HG02973 (cell line): Measurements from ENCODE around the gene SECISBP2.

ENCODE experiments used
- ATAC-seq: cut with Tn5 transposase; IDR thresholded peaks from one replicate; pipeline ENCODE4 v1.9.1; 2021; ENCODE audit warnings: moderate library complexity; ENCODE audit not compliant: unreplicated experiment

Gene SECISBP2

DNA sequence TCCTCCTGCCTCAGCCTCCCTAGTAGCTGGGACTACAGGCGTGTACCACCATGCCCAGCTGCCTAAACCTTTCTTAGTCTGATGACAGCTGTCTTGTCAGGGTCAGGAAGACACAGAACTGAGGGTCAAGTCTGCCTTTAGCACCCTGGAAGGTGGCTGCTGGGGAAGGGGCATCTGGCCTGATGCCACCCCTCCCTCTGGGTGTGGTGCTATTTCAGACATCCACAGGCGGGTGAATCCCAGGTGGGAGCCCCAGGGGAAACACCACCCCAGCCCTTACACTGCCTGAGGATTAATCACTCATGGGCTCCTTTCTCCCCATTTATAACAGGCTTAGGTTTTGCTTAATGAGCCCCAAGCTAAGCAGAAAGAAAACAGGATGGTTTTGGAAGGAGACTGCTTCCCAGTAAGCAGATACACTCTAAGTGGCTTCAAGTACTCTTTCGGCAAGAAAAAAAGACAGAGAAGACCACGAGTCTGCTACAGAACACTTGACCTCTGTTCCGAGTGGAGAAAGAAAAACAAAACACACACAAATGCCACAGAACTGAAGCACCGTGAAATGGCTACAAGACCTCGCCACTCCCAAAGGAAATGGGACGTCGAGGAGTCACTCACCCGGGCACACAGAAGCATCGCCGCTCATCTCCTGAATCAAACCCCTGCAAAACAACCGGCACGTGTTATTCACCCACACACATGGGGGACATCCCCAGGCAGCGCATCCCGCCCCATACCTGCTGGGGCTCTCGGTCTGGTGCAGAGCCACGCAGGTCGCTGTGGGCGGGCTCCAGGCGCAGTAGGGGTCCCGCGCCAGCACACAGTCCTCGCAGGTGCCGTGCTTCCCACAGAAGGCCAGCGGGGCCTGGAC lies 62.4 kb downstream of the SECISBP2 start:
- ATAC-seq: no peak

DNA sequence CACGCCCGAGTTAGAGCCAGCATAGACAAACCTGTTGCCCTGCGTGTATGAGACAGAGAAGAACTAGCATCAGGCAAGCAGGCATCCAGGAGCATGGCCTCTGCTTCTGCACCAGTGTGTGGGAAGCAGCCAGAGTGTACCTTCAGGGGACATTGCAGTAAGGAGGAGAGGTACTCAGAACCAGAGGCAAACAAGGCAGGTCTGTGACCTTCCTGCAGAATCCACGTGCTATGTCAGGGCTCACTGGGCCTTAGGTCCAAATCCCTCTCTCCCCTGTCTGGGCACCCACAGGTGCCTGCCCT lies 63.0 kb downstream of the SECISBP2 start:
- no peak for ATAC-seq

DNA sequence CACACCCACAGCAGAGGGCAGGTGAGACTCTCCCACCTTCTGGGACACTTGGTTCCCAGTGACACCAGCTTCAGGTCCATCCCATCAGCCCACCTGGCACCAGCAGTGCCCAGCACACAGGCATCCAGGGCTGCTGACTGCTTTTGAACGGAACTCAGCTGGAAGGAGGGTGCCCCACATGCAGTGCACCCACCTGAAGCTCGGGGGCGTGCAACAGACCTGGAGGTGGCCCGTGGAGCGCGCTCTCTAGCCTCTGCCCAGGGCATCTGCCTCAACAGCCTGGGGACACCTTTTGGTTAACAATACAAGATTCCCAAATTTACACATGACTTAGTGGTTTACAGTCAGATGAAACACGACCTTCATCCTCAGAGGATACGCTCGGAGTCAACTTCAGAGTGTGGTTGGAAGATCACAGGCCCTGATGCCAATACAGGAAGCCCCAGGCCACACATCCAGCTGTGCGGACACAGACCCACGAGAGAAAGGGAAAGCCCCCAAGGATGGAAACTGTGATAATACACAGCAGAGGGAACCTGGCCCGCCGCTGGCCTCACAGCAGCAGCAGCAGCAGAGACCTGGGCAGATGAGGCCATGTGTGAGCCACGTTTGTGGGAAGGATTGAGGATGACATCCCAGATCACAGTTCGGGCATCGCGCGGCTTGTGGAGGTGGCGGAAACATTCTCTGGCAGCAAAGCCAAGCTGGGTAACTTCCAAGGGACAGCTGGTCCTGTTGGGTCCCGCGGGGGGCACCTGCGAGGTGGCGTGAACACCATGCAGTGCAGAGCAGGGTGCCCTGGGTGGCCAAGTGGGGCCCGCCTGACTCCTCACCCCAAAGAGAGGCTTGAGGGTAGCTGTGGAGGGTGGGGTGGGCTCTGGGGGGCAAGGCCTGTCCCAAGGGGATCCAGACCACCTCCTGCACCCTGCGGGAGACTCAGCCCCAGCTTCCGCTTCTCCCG lies 64.0 kb downstream of the SECISBP2 start:
- ATAC-seq: no peak

GRCh38 chr9:89383030-89383720 lies 64.9 kb downstream of the SECISBP2 start:
- ATAC-seq: no peak

DNA sequence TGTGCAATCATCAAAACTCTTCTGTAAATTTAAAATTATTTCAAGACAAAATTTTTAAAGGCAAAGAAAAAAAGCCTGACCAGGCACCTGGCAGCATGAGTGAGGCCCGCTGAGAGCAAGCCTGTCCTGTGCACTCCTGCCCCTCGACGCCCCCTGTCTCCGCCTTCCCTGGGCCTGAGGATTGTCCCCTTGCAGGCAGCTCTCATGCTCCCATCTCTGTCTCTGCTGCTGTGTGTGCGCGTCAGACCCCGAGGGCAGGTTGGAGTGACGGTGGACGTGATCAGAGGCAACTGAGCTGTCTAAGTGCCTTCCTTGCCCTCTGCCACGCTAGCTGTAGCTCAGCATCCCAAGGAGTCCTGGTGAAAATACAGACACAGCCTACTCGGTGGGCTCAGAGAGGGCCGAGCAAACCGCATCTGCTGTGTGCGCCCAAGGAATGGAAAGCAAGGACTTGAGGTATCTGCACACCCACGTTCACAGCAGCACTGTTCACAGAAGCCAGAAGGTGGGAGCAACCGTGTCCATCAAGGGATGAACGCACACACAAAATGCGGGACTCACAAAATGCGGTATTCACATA lies 65.5 kb downstream of the SECISBP2 start:
- ATAC-seq: no peak

- no peak for ATAC-seq
Measured at GRCh38 chr9:89384783-89385182, 66.5 kb downstream of the SECISBP2 start.

DNA sequence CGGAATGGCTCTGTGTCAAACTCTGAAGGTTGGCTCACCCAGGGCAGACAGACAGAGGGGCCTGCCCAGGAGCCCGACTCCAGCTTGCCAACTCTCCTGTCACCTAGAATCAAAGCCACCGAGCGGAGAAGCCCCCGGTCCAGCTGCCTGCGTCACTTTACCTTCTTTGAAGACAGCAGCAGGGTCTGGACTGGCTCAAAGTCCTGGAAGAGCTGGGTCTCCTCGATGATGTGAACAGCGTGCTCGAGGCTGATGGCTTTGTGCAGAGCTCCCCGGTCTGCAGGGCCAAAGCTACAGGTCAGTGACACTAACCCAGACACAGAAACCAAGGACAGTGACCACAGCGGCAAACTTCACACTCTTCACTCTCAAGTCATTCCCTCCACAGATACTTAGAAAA lies 67.9 kb downstream of the SECISBP2 start:
- ATAC-seq: no peak

DNA sequence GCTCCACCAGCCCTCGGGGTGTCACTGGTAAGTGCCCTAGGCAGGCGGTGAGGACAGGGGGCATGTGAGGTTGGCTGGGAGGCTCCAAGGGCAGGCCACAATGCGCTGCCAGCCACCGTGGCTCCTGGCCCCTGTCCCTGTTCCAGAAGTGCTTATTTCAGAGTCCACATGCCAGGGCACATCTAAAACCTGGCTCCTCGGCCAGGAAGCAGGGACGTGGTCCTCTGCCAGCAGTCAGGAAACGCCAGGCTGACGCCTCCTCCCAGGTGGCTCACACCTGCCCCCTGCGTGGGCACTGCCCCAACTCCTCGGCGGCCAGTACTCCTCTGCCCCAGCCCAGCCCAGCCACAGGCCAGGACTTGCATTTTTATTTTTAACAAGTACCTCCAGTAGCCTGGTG lies 68.5 kb downstream of the SECISBP2 start:
- ATAC-seq: no peak

- ATAC-seq: no peak
Measured at GRCh38 chr9:89387197-89387849, 69.0 kb downstream of the SECISBP2 start.

DNA sequence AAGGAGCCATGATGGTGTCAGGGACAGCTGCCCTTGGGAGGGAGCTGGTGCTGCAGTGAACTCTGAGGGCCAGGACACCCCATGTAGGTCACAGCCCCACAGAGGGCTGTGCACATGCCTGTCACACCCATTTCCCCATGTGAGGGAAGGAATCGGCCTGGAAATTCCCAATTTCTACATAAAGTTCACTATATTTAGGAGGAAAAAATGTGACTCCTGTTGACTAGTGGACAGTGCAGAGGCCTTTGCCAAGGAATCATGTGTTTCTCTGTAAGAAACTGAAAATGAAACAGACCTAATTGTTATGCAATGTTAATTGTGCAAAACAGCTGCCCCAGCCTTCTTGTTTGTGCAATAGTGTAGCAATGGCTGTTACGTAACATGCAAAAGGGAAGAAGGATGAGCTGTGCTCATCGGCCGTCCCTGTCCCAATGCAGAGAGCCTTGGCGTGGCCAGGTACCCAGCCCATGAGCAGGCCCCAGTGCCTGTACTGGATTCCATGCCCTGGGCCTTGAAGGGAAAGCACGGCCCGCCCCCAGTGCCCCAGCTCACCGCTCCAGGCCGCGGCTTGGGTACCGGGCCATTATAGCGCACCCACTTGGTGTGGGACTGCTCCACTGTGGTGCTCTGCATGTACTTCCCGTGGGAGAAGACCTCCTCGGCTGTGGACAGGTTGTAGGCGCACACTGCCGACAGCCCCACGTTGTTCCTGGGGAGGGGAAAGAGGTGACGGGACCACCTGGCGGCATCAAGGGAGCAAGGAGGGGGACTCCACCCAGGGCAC lies 70.0 kb downstream of the SECISBP2 start:
- ATAC-seq: no peak

DNA sequence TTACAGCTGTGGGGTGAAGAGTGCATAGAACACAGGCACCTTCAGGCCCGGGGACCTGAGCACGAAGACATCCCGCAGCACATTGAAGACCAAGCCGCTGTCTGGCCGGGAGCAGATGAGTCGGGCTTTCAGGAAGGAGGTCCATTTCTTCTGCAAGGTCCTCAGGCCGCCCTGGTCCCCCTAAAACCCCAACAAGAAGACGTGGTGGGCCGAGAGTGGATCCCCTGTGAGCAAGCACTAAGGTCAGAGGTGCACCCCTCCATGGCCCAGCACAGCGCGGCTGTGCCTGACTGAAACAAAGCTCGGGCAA lies 70.5 kb downstream of the SECISBP2 start:
- ATAC-seq: no peak

DNA sequence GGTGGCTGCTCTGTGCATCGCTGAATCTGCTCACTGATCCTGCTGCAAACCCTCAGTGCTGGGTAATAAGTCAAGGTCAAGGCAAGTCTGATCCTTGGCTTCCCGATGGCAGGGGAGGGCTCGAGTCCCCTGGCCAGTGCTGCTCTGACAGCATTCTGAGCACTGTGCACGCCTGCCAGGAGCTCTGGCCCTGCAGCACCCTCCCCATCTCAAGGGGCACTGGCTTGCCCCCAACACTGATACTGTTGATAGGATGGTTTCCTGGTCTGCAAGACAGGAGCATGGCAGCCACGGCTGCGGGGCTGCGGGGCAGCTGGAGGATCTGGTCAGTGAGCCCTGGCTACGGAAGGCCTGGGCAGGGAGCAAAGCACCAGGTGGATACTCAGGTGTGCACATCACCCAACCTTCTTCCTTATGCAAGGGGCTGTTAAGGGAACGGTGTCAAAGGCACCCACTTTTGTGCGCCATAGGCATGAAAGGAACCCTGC lies 71.8 kb downstream of the SECISBP2 start:
- ATAC-seq: no peak

DNA sequence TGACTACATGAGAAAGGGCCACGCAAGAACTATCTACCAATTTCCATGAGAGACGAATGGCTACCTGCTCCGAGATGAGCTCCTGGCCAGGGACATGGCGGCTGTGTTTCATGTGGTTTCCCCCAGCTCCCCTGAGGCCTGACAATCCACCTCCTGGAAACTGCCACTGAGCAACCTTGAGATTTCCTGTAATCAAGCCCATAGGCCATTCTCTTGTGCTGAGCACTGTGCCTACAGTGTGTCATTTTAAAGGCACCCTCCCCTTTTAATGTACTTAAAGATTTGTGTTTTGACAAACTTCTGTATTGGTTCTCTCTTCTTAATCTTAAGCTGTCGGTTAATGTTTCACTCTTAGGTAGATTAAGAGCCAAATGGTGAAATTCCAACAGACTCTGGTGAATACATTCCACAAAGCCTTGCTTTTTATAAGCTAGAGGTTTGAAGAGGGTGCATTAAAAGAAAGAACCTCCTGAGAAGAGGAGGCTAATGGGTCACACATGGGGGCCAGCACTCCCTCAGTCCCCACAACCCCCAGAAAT lies 72.3 kb downstream of the SECISBP2 start:
- ATAC-seq: no peak

- ATAC-seq: no peak
Measured at GRCh38 chr9:89391585-89391984, 73.3 kb downstream of the SECISBP2 start.

GRCh38 chr9:89394412-89394811 lies 76.1 kb downstream of the SECISBP2 start:
- no peak for ATAC-seq

DNA sequence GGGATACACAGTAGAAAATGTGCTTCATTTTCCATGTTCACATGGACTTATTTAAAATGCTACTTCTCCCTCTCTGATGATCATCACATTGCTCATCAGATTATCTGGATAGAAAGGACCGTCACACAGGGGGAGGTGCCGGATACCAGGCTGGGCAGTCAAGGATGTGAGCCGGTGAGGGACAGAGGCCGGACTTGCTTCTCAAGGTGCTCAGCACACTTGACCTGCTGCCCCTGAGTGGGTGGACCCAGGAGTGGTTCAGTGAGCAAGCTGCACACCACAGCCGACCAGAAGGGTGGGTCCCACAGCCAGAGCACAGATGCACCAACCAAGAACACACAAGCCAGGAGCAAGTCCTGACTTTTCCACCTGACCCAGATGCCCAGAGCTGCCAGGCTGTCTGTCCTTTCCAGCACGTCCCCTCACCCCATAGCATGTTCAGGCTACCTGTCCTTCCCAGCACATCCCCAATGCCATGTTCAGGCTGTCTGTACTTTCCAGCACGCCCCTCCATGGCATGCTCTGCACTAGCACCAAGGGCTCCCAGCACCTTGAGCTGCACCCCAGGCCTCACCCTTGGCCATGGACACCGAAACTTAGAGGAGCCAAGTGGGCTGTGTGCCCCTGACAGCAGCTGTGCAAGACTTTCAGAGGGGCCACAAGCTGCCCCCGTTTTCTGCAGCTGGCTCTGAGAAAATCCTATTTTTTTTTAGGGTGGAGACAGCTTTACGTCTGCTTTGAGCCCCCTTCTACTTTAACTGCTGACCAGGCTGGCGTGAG lies 77.8 kb downstream of the SECISBP2 start:
- no peak for ATAC-seq

DNA sequence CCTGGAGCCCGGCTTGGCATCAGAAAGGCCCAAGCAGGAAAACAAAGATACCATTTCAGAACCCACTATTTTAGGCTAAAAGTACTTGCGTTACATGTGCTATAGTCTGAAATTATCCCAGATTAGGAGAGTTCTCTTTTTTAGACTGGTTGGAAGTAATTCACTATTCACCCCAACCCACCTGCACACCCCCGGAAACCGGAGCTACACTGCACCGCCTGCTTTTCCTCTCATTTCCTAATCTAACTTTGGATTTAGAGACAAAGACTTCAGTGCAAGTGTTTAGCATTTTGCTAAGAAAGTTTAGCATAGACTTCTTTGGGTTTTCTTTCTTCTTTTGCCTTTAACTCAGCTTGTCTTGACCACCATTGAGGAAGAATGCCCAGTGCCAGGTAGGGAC lies 79.2 kb downstream of the SECISBP2 start:
- ATAC-seq: no peak

DNA sequence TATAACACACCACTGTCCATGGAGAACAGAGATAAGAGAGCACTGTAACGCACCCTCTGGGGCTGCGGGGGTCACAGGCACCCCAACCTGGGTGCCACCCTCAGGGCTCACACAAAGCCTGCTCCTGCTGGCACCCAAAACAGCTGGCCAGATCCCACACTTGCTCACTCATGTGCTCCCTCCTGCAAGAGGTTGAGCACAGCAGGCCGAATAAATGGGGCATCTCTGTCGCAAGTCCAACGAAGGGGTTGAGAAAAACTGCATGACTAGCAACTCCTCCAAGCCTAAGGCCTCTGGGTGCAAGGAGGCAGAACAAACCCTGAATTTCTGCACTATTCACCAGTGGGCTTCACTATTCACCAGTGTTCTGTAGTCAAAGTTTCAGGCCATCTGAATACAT lies 80.3 kb downstream of the SECISBP2 start:
- no peak for ATAC-seq
